MM.1S (cell line): ENCODE results near the gene OXSR1.

ENCODE experiments used
- CTCF ChIP-seq: fragments of 300-600 bp; sonication (generic); IDR thresholded peaks from 2 replicates; pipeline ENCODE4 v1.5.1; 2016; ENCODE audit warnings: antibody characterized with exemption, low read length, mixed read lengths
- EZH2 ChIP-seq: fragments of 300-600 bp; sonication (generic); optimal IDR thresholded peaks from 2 replicates; pipeline ENCODE3; 2017; ENCODE audit warnings: low read depth, mild to moderate bottlenecking, antibody characterized with exemption, low read length, mixed read lengths
- EZH2phosphoT487 ChIP-seq: fragments of 300-600 bp; sonication (generic); IDR thresholded peaks from 2 replicates; pipeline ENCODE4 v1.6.1; 2018; ENCODE audit warnings: antibody characterized with exemption, low read length

- no peak for TF ChIP-seq CTCF
- TF ChIP-seq EZH2, result no peak
- no peak for TF ChIP-seq EZH2phosphoT487
Measured at GRCh38 chr3:38157117-38157516, 8.2 kb upstream of the OXSR1 start.
